IPS-11a (cell line): ENCODE data around the gene TBC1D22A.

Experiments used
- H3K4me3 ChIP-seq: one replicate; pipeline ENCODE4 v1.5.1; 2013; ENCODE audit warnings: low read depth, low read length, control low read depth

The TBC1D22A gene

DNA sequence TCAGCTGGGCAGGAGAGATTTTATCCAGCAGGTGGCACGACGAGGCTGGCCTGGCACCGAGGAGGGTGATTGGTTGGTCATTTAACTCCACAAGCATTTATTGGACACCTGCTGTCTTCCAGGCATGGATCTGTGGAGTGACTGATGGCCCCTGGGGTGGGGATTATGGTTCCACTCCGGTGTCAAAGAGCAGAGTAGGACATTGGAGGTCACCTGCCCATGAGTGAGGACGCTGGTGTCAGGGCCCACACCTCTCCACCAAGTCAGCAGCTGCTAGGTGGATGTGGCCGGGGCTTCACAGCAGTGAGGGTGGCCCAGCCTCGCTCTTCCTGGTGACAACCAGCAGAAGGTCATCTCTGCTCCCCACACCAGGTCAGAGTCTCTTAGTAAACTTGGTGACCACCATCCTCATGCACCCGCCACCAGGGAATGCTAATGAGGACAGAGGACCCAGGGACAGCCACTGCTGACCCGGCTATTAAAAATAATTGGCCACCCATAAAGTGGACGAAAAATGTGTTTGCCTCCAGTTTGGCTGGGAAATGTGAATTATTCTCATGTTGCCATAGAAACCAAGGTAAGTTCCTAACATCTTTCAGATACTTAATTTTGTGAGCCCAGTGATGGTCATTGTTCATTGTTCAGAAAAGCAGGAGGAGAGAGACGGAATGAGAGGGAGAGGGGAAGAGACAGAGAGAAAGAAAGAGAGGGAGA lies 428.7 kb downstream of the TBC1D22A start:
- no peak overlapping the region for H3K4me3 ChIP-seq

DNA sequence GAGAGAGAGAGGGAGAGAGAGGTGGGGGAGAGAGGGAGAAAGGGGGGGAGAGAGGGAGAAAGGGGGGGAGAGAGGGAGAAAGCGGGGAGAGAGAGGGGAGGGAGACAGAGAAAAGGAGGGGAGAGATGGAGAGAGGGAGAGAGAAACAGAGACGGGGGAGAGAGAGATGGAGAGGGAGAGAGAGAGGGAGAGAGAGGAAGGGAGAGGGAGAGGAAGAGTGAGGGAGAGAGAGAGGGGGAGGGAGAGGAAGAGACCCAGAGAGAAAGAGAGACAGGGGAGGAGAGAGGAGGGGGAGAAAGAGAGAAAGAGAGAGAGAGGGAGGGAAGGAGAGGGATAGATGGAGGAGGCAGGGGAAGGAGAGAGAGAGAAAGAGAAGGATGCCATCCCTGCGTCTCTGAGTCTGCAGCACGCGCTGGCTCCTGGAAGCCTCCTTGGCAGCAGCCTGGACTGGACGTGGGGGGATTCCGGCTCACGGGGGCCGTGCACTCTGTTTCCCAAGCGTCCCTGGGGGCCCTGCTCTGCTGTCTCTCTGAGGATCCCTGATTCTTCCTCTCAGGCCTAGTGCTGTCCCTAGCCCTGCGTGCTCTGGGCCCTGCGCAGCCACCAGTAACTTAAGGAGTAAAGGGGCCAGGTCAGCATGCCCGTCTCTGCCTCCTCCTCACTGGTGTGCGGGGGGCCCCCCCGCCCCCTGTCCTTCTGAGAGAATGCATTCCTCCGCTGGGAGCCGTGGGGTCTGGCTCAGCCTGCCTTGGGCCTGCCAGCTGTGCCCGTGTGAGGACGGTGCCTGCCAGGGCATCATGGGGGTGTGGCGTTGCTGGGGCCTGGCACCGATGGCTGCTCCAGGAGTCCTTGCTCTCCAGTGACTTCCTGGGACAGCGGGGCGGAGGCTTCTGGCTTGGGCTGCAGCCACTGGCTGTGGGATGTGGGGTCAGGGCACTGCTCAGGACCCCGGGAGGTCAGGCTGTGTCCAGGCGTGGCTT lies 429.5 kb downstream of the TBC1D22A start:
- no peak overlapping the region for H3K4me3 ChIP-seq

DNA sequence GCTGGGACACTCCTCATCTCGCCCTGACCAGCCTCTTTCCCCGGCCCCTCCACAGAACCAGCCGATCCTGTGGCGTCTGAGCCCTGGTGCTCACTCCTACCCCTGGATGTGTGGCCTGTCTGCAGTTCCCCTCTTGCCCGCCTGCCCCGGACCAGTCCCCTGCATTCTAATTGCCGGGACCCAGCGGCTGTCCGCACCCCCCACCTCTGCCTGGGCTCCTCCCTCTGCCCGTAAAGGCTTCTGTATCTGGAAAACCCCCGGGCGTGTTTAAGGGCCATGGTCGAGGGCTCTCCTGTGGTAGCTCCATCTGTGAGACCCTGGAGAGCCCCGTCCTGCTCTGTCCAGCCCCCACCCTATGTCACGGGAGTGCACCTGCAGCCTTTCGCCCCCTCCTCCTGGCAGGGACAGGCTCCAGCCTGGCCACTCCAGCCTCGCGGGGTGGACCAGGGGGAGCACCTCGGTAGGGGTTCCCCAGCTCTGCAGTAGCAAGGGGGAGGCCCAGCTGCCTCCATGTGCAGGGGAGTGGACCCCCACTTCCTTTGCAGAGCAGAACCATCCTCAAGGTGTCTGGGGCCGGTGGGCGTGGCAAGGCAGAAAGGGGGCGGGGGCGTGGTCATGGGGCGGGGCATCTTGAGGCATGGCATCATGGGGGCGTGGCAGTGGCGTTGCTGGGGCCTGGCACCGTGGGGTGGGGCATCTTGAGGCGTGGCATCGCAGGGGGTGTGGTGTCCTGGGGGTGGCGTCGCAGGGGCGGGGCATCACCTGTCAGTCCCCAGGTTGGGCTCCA lies 430.4 kb downstream of the TBC1D22A start:
- no peak overlapping the region for H3K4me3 ChIP-seq

DNA sequence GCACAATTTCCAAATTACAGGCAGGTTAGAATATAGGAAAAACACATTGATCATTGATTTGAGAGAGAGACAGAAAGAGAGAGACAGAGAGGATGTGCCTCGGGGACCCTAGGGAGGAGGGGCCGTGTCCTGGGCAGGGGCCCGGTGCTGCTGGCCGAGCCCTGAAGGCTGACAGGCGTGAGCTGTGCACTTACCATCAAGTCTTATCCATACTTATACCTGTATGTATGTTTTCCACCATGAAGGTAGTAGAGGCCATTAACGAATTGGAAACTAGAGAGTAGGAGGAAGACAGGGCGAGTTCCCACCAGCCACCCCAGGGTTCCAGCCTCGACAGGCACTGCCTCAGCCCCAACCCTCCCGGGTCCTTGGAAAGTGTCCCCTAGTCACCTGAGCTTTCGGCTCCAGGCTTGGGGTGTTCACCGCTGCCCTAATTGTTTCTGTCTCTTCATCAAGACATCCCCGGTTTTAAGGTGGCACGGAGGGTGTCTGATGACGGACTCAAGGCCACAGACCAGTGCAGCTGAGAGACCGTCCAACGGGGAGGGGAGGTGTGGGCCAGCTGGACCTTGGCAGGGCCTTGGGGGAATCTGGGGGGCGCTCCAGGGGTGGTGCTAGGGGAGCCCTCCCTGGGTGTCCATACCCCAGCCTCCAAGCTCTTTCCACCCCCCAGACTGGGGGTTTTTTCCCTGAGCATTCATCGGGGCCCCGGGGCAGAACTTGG lies 431.3 kb downstream of the TBC1D22A start:
- H3K4me3 ChIP-seq: no peak overlapping the region

DNA sequence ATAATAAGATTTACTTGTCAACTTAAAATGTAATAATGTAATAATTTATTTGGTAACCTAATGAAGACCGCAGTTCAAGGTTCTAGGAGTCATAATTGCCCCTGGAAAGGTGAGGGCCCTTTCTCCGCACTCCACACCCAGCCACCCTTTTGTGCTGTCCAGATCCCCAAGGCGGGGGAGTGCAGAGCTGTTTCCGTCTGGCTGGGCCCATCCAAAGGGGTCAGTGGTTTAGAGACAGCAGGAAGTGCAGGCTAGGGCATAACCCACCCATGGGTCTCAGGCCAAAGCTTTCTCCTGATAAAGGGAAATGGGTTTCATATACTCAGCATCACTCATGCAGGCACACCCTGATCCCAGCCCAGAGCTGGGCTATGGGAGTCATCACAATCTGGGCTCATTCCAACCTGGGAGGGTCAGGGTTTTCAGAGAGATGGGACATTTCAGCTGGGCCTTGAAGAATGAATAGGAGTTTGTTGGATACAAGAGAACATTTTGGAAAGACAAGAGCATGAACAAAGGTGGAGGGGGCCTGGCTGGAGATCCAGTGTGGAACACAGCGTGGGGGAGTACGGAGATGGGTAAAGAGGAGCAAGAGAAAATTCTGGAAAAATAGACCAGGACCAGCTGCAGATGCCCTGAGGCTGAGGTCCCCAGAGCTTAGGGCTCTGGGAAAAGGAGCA lies 432.2 kb downstream of the TBC1D22A start:
- H3K4me3 ChIP-seq: no peak overlapping the region

DNA sequence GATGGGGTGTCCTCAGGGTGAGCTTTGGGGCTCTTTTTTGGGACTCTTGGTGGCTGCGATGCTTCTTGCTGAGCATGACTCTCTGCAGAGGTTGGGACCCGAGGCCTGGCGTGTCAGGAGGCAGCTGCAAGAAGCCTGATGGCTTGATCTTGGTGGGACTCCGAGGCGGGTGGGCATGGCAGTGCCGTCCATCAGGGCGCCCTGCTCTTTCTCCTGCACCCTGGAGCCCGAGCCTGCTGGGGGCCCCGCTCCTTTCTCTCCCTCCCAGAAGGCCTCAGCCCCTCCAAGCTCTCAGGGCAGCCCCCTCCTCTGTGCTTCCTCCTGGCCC lies 432.7 kb downstream of the TBC1D22A start:
- no peak overlapping the region for H3K4me3 ChIP-seq

DNA sequence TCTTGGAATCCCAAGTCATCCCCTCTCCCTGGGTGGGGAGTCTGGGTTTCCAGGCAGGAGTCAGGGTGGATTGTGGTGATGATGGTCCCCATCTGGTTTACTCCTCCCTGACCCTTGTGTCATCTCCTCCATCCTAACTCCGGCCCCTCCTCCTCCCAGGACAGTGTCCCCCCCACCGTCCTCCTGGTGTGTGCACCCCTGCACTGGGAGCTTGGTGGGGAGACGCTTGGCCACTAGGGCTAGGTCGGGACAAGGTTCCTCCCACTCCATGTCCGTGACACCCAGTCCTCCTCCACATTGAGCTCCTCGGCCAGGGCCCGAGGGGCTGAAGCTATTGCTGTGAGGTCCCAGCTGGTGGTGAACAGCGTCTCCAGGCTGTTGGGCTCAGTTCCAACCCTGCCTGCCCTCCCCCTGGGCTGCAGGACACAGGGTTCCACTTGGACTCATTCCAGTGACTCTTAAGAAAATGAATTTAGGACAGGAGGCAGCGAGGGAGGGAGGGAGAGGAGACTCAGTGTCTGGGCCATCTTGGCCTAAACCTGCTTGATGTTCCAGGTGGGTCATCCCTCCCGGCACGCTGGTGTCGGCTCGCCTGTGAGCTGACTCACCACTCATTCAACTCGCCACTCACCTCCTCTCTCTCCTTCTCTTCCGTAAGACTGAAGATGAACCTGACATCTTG lies 433.2 kb downstream of the TBC1D22A start:
- no peak overlapping the region for H3K4me3 ChIP-seq

DNA sequence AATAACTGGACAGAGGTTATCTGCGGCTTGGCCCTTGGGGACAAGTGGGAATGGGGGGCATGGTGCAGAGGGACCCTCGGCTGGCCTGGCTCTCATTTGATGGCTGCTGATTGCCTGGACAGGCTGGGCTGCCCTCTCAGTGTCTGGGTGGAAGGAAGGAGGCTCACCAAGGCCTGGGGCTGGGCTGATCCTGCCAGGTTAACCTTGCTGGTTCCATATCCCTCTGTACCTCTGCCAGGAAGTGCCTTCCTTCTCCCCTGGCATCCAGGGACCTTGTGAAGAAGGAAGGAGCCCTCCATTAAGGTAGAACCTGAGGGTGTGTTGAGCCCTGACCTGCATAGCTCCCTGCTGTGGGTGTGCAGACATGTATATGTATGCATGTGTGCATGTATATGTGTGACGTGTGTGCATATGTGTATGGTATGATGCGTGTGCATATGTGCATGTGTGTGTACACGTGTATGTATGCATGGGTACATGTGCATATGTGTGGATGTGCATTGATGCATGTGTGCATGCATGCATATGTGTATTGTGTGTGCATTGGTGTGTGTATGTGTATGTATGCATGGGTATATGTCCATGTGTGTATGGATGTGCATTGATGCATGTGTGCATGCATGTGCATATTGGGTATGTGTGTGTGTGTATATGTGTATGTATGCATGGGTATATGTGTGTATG lies 433.9 kb downstream of the TBC1D22A start:
- no peak overlapping the region for H3K4me3 ChIP-seq

DNA sequence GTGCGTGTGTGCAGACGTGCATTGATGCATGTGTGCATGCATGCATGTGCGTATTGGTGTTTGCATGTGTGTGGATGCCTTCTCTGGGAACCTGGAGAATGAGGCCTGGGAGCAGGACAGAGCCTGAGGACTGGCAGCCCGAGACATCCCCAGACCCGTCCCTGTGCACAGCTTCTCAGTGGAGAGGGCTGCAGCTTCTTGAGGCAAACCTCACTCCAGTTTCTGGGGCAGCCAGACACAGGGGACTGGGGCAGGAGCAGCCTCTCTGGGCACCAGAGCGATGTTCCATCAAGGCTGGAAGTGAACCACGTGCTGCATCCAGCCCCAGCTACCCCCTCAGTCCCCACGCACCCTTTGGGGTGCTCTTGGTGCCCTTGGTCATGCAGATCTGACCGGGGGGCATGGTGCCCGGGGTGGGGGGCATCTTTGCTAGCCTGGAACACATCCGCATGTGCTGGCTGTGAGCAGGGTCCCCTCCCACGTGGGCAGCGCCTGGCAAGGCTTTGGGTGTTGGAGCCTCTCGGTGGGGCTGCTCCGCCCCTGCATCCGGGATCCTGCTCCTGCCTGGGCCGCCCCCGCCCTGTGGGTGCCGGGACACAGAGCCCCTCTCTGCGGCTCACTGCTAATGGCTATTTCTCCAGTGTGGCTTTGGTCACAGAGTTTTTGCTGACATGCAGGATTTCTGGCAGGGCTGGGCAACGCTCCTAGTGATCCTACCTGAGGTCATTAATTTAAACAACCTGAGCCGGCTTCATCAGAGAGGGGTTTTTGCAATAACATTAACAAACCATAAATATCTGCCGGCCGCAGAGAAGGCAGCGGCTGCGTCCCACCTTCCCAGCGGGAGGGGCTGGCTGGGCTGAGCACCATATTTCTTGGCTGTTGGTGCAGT lies 434.7 kb downstream of the TBC1D22A start:
- H3K4me3 ChIP-seq: no peak overlapping the region

DNA sequence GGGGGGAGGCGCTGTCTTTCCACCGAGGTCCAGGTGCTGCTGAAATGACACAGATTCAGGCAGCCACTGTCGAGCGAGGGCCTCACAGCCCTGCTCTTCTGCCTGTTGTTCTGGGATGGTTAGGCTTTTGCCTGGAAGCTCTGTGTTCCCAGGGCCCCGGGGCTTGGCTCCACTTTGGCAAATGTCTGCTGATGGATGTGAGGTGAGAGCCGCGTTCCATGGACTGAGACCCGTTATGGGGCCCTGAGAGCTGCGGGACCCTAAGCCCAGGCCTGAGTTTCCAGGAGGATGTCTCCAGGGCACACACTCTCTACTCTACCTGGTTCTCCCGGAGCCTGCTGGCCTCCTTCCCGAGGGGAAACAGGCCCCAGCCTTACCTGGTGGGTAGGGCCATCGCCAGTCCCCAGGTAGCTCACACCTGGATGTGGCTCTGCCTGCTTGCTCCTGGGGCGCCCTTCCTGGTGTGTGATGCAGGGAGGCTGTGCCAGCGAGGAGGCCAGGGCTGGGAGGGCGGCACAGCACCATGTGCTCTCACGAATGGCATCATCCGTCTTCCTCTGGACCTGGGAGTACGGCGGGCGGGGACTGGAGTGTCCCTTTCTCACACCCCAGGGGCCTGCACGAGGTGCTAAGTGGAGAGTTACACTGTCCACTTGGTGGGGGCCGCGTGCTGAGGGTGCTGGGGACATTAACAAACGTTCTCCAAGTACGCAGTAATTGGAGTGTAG lies 435.5 kb downstream of the TBC1D22A start:
- H3K4me3 ChIP-seq: no peak overlapping the region

DNA sequence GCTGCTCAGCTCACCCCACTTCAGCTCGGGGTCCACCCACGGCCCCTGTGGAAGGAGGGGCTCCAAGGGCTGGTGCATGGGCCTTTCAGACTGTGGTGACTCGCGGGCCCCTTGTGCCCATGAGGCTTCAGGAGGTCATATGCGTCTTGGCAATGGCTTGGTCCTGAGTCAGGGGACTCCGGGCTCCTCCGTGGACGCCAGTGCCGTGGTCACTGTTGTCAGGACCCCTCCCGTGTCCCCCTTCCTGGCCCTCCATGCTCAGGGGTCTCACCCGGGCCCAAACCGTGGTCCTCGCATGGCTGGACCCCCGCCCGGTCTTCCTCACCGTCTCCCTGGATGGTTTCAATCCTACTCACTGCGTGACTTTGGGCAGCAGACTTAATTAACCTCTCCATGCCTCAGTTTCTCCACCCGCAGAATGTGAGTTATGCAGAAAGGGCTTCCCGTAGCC lies 436.4 kb downstream of the TBC1D22A start:
- no peak overlapping the region for H3K4me3 ChIP-seq

DNA sequence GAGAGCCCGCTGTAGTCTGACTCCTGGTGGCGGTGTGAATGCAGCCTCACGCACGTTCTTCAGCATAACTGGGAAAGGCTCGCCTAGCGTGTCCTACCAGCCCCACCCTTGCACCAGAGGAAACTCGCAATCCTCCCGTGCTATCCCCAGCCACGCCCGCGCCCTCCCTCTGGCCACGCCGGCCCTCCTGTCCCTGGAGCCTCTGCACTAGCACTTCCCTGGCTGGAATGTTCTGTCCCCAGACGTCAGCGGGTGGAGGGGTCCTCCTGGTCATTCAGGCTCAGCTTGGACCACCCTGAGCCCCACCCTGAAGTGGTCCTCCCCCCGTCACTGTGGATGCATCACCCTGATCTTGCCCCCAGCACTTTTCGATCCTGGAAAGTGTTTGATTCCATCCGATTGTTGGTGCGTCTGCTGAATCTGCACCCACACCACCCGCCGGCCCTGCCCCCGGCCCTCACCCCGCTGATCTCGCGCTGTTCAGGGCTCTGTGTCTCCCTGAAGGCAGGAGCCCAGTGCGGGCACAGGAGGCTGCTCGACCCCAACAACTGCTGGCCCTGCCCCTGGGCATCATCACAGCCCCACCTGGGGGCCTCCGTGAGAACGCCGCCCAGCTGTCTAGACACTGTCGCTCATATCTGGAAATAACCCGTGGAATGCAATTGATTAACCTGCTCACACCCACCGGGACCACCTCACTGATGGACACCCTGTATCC lies 437.0 kb downstream of the TBC1D22A start:
- H3K4me3 ChIP-seq: no peak overlapping the region

DNA sequence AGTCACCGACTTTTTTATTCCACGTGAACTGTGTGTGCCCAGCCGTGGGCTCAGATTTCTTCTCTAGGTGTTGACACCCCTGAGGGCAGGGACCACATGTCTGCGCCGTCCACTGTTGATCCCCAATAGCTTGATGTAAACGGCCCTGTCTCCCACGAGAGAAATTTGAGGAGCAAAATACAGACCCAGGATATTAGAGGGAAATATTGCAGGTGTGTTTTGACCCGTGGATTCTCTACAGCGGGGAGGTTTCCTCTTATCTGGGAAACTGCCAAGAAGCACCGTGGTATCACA lies 437.5 kb downstream of the TBC1D22A start:
- H3K4me3 ChIP-seq: no peak overlapping the region

DNA sequence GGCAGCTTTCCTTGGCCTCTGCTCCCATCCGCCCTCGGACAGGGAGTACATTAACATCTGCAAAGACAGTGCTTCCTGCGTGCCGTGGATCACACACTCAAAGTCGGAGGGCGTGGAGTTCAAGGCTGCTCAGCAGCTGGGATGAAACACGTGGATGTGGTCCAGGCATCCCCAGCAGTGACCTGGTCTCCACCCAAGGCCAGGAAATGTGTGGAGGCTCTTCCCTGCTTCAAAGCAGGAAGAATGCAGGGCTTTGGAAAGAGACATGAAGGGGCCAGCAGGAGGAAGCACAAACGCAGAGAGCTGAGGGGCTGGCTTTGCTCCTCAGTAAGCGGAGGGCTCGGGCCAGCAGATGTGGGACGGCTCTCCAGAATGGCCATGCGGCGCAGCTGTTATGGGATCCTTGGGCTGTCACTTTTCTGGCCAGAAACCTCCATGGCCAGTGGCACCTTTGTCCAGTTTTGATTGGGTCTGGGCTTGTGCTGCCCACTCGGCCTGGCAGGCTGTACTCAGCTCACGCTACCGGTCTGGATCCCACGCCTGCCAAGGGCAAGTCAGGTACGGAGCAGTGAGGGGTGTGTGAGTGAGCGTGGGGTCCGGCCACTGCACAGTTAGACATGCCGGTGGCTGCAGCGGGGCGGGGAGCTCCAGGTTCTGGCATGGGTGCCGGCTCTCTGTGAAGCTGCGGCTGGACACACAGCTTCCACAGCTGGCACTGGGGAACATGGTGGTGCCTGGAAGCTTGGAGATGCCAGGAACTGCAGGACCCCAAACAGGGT lies 438.0 kb downstream of the TBC1D22A start:
- no peak overlapping the region for H3K4me3 ChIP-seq

DNA sequence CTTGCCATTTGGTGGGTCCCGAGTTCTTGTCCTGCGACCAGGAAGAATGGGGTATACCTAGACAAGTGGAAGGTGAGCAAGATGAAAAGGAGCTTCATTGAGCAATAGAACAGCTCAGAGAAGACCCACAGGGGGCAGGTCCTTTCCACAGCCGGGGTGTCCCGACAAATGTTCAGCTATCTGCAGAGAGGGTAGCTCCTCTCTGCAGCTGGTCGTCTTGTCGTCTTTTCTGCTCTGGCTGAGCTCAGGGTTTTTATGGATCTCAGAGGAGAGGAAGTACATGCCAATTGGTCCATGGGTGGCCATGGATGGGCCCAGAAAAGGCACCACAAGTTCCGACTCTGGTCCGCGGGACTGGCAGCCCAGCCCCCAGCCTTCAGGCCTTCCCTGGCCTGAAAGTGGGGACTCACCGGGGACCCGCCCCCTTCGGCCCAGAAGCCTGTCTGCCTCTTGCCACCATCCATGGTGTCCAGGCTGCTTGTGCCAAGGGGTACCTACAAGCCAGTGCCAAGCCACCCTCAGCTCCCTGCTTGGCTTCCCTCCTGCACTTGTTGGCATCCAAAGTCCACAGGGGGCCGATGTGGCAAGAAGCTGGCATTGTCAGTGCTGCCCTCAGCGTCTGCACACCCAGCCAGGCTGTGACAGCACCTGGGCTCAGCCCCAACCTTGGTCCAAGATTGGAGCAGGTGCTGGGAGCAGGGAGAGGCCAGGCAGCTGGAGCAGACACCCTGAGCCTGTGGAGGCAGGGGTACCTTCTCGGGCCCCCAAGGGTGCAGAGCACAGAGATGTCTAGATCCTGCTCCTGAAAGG lies 438.9 kb downstream of the TBC1D22A start:
- no peak overlapping the region for H3K4me3 ChIP-seq
